ENCODE measurements around the gene ATP9A.

Gene ATP9A

DNA sequence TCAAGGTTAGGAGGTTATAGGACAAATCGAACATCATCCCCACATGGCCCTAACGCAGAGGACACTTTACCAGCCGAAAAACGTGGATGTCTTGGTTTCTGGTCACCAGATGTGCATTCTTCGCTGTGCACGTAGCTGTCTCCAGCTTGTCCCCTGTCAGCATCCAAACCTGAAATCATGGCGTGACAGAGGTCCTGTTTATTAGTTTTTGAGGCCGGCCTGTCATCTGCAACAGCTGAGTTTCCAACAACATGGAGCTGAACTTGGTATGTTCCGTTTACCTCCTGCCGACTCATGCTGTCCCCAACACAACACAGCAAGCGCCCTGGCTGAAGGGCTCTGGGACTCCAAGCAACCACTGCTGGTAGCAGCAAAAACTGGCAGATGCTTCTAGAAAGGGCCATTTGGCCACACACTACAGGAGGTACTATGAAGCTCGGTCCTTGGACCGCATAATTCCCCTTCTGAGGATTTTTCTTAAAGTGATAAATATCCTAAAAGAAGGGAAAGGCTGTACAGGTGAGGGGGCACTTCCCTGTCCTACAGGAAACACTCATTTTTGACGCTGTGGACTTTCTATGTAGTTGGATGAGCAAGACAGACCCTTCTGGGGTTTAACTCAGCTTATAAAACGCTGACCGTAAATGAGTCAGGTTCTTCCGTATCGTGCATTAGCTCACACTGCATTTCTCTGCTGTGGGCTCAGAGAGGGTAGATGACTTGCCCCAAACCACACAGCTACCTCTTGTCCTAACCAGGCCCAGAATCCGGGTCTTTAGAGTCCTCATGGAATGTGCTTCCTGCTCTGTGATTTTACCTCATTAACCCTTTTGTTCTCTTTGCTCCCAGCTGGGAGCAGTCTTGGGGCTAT lies 146.0 kb downstream of the ATP9A start:
- DNase-seq, result no peak

DNA sequence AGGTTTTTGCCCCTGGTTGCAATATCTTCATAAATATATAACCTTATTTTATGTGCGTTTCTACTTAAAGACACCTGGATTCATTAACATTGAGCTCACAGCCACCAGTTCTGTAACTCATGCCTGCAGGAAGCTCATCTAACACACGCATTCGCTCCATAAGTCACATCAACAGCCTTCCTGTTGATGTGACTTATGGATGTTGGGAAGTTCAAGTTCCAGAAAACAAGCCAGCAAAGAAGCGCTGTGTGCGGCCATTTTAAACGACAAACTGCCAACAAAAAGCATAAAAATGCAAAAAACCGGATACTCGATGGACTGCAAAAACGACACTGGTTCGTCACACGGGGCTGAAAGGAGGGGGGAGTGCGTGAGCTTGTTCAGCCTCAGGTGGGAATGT lies 147.8 kb downstream of the ATP9A start:
- DNase-seq, result no peak

DNA sequence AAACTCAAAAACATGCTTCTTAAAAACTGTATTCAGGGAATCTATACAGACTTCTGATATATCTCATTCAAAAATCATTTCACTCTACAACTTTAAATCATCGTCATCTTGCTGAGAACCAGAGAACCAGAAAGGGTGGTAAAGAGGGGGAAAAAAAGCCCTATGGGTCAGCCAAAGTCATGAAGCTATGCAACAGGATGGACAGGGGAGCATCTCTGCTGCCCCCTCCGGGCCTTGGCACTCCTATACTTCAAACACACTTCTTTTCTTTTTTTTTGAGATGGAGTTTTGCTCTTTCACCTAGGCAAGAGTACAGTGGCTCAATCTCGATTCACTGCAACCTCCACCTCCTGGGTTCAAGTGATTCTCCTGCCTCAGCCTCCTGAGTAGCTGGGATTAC lies 152.1 kb downstream of the ATP9A start:
- no peak for DNase-seq

DNA sequence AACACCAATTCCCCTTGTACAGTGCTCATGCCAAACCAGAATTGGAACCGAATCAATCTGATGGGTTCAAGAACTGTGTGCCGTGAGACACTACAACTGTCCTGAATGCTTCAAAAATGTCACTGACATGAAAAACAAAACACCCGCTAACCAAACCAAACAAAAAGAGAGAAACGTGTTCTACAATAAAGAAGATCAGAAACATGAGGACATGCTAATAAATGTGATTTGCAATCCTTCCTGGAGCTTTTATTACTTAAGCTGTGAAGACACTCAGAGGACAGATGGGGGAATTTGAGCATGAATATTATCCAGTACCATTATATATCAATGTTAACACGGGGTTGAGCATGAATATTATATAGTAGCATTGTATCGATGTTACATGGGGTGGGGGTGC lies 153.5 kb downstream of the ATP9A start:
- no peak for DNase-seq

DNA sequence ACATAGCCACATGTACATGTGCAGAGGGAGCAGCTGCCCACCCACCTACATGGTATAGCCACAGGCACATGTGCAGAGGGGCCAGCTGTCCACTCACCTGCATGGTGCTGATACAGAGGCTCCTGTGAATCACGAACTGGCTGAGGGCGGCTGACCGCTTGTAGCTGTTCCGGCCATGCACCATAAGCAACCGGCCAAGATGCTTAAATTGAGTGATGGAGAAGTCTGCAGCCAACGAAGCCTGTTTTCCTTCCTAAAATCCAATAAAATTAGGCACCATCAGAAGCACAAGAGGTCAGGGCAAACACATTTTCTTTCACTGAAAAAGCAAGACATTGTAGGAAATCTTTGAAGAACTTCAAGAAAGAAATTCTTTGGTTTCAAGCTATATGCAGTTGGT lies 154.6 kb downstream of the ATP9A start:
- DNase-seq, result no peak

DNA sequence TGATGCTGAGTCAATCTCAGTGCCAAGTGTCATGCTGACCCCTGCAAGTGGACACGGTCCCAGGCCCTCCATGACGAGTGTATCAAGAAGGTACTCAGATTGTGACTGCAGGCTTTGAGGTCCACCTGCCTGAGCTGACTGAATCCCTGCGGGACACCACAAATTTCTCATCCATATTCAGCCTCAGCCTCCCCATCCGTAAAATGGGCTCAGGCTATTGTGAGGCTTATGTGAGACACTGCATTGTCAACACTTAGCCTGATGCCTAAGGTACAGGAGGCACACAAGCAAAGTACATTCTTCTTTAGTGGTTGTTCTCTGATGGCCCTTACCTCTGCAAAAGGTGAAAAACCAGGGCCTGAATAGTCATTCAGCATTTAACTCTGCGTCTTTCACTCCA lies 155.3 kb downstream of the ATP9A start:
- DNase-seq, result no peak

DNA sequence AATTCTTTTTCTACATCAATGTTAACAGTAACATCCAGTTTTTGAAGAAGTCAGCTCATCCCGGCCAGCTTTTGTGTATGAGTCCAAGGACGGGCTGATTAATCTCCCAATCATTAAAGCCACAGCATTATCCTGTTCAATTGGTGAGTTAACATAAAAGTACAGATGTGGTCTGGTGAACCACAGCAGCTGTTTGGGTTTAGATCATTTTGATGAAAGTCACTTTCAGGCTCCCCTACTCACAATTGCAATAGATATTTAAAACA lies 156.6 kb downstream of the ATP9A start:
- no peak for DNase-seq

DNA sequence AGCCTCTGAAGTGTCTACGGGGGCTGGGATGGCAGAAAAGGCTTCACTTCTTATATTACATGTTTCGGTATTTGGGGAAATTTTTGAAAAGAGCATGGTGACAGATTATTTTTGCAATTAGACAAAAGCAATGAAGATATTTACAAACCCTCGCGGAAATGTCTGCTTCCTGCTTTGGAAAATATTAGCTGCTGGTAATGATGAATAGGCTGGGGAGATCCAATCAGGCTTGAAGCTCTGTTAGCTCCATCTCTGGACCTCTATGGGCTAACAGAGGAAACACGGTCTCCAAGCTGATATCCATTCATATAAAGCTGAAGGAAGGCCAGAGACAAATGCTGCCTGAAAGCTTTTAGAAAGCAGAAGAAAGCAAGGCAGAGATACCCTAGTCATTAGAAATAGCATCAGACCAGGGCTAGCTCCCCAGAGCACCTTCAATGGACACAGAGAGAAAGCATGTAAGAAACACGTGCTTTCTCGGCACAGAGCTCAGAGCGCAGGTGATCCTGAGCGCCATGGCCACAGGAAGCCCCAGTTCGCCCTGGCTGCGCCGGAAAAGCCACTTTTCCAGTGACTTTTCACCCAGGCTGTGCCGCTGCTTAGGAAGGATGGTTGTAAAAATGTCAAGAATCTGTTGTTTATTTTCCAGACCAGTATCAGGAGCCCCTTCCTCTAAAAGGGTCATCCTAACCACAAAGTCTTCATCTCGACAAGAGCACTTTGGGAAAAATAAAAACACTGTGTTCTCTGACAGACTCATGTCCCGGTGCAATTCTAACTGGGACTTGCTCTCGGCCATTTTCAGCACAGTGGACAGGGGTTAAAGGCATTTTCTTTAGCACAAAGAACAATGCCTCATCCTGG lies 157.2 kb downstream of the ATP9A start:
- DNase-seq, result no peak

DNA sequence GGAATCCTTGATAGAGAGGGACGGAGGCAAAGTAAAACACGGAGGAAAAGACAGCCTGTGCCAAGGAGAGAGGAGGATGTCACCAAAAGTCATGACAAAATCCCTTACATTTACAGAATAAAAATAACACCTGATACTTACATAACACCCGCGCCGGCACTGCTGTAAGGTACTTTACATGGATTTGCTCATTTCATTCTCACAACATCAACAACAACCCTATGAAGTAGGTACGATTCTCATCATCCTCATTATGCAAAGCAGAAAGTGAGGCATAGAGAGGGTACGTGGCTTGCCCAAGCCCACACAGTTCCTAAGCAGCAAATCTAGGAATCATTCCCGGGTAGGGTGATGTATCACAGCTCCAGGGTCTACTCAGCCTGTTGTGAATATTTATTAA lies 158.1 kb downstream of the ATP9A start:
- DNase-seq, result no peak

DNA sequence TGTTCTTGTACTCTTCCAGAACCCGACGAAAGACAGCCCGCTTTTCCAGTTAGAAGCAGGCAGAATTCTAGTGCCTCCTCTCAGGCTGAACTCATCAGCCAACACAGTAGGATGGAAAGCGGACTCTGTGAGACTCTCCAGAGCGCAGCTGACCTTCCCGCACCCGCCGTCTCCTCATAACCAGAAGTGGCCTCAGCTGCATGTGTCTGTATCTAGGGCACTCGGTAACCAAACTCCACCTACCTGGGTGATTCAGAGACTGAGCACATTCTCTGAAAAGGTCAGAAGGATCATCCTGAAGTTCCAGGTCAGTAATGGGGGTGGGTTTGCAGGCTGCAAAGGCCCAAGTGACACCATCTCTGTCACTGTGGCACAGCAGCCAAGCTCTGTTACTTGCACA lies 158.9 kb downstream of the ATP9A start:
- no peak for DNase-seq

DNA sequence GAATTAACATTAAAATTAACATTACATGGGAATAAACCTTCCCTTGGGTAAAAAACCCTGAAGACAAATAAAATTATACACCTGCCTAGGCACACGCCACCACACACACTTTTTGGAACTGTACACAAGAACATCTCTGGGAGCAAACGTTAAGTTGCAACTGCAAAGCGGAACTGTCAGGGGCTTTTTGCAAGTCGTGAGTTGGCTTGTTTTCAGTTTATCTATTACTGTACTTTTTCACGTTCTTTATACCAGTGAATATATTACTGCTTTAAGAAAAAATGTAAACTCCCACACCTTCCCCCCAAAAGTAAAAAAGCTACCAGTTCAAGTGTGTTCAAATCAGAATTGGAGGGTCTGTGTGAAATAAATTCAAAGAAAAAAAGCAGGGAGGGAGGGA lies 160.1 kb downstream of the ATP9A start:
- DNase-seq, result no peak

DNA sequence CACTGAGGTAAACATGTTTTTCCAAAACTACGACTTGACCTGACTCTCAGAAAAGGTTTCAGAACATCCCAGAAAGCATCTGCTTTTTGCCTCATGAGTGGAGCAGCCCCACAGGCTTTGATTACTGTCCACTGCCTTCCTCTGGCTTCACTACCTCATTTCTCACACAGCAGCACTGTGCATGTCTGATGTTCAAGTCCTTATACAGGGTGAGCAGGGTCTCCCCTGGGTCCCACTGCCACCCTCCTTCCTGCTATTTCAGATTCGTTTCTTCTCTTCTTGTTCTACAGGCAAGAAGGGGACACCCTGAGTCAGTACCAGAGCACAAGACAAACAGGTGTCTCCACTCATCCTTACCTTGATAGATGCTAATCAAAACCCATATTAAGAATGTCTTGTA lies 161.0 kb downstream of the ATP9A start:
- no peak for DNase-seq

DNA sequence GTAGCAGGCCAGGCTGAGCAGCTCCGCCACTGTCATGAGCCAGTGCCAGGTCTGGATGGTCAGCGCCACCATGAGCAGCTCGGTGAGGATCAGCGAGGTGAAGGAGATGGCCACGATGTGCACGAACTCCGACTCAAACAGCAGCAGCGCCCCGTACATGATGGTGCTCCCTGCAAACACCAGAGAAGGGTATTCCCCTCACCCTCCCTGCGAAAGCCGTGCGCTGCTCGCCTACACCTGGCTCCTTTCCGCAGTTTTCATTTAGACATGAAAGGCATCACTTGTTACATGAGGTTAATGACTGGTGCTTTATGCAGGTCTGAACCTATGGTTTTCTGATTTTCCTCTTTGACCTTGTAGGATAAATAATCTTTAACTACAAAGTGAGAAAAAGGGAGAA lies 163.3 kb downstream of the ATP9A start:
- no peak for DNase-seq

DNA sequence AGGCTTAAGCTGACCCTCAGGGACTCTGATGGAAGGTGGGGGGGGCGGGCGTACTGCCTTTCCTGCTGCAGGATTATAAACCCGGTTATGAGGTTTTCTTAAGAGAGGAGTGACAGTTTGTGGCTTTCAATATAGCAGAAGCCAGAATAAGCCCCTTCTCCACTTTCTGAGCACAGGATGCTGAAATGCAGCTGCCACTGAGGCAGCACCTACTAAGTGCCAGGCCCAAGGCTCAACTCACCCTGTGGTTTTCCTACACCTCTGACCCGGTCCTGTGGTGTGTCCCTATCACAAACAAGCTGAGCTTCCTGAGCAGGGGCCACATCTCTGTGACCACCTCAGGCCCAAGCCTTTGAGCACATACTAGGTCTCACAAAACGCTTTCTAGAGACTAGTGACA lies 166.1 kb downstream of the ATP9A start:
- no peak for DNase-seq

DNA sequence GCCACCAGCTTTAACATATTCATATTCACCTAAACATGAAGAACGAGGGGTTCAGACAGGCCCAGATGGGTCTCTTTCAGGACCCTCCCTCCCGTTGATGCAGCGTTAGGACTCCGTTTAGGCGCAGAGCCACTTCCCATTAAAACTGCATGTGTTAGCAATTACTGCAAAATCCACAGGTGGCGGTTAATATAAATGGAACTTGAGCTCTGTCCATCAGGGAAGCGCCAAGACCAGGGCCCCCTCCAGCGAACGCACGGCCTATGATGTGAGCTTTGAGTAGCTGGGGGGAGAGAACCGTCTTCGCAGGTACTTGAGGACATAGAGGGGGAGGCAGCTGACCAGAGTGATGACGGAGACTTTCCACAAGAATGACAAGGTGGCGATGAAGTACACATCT lies 167.2 kb downstream of the ATP9A start:
- no peak for DNase-seq

DNA sequence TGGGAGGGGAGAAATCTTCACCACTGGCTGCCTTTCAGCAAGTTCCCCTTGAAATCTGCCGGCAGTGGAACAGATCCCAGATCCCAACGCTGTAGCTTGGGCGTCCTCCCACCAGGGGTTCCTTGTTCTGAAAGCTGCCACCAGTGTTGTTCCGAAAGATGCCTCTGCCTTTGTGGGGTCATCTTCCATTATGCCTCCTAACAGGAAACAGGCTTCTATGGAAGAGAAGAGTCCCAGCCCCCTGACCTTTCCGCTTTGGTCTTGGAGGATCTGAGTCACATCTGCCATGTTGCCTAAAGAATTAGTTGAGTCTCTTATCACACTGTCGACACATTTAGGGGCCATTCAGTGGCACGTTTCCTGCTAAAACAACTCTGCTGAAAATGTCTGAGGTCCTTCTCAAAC lies 168.2 kb downstream of the ATP9A start:
- DNase-seq, result no peak

DNA sequence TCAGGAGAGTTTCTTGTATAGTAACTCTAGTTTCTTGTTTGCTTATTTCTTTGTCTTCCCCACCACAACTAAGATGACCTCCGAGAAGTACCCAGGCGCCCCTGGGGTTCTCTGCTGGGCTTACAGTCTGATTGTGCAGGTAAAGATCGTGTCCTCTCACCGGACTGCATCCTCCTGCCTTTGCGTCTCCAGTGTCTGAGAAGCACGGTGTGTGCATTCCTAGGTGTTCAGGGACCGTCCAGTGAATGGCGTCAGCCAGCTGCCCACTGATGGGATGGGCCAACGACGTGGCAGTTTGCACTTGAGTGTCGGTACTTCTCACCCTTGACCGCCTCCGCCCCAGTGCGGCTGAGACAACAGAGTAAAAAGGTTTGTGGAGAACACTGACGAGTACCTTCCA lies 169.6 kb downstream of the ATP9A start:
- no peak for DNase-seq

DNA sequence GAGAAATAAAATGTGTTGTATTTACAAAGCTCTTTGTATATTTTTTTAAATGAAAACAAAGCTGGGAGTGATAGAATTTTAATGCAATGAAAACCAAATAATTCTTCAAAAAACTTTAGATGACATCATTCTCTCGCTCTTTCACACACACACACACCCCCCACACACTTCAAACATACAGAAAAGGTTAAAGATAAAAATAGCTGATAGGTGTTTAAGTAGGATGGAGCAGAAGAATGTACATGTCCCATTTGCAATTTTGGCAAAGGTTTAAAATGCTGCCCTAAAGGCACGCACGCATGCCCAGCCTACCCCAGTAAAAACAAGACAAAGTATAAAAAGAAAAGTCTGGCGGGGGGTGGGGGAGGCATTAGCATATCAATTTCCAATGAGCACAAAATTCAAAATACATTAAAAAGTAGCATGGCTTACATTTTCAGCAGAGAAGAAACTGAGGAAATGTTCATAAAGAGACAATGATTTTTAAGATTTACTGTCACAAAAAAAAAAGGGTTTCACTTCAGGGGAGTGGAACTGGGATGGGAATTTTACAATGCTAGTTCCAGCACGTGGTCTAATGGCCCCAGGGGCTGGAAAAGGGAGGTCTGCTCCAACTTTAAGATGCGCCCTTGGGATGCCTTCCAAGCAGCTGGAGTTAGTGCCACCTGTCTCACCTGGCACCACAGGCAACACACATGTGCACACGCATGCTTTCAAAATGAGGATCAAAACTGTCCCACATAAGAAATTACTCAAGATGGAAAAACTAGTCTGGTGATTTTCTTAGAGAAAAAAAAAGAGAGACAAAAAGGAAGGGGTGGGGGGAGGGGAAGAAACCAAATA lies 170.6 kb downstream of the ATP9A start:
- no peak for DNase-seq

DNA sequence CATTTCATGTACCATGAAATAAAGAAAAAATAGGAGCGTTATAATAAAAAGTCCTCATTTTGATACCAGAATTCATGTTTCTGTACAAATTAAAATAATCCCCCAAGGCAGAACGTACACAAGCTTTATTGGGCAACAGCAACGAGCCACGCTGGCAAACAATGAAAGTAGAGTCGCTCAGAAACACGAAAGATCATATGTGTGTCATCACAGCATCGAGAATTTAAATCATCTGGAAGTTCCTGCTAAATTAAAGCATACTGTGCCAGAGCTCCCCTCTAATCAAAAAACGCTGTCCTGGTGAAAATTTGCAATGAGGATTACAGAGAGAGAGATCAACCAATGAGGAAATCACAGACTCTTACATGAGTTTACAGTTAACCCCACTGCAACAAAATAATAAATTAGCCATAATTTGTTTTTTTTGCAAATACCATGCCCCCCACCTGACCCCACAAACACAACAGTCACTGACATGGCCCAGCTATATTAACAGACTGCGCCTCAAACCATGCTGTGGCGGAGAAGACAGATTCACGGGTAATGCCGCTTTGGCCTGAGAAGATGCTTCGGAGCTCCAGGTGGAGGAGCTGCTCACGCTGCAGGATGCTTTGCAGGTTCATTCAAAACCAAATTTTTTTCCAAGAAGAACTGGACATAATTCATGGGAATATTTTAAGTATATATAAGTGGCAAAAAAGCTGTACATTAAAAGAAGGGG lies 171.4 kb downstream of the ATP9A start:
- DNase-seq, result no peak

DNA sequence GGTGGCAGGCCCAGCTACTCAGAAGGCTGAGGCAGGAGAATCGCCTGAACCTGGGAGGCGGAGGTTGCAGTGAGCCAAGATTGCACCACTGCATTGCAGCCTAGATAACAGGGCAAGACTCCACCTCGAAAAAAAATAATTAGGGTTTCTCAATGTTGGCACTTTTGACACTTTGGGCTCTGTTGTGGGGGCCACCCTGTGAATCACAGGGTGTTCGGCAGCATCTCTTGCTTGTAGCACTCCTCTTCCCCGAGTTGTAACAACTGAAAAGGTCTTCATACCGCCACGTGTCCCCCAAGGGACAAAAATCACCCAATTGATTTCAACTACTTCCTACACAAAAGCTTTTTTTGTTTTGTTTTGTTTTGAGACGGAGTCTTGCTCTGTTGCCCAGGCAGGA lies 172.4 kb downstream of the ATP9A start:
- DNase-seq, result no peak

DNA sequence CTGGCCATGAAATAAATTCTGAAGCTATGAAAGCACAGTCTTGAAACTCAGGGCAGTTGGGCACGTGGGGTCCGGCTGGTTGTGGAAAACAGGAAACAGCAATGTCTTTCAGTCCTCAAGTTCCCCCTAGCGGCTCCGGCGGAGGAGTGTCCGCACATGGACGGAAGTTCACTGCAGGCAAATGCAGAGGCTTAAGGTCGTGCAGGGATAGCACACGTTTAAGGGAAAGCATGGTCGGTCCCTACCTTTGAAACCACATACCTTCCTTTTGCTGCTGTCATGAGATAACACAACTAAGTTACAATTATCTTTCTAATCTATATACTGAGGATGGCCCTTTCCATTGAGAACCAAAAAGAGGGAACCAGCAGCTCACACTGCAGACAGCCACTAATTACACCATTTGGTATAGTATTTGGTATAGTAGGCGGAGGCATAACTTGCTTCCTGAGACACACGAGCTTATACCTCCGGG lies 173.1 kb downstream of the ATP9A start:
- peak; percentile 77 for DNase-seq

DNA sequence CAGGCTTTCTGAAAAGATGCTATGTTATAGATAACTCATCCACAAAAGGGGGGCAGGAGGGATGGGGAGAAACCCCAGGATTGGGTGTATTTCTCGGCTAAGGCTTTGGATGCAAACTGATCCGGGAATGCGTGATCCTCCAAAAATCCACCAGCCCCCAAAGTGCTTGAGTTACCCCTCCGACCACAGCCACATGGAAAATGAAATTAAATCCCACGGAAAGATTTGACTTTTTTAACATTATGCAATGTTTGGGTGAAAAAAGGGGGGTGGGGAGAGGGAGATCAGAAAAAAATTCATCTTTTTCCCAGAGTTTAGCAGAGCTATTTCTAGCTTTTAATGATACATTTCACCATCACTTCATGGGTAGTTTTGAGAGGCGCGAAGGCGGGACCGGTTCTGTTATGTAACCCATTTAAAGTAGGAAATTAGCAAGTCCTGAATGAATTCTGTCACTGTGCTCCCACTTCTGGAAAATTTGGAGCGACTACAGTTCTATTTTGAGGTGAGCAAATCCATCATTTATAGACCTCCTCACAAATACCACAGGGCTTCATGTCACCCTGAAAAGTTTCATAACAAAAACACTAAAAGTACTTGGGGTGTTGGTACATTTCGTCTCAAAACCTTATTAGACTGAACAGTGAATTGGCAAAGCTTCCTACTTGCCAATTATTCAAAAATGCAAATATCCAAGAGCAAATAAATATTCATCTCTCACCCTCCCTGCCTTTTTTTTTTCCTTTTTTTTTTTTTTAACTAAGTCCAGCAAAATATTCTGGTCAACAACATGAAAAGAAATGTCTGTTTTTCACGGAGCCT lies 173.7 kb downstream of the ATP9A start:
- no peak for DNase-seq
